ENCODE data around the gene FUNDC2. TPM values are rescaled to one million over a fixed set of nuclear protein-coding genes. Genes with fewer than 3 reads are reported as not detected.

FUNDC2 gene
- total RNA-seq, 1 donor from 2014 or later, result 54.0 TPM

- Histone ChIP-seq H3K27me3 (no peaks in the 10 kb centered on the region), H3K4me3 (no peak overlapping the region), H3K9me3 (no peaks in the 10 kb centered on the region), H3K4me1 (no peaks in the 10 kb centered on the region), H3K36me3 (peaks cover 0 to 5% of the 10 kb centered on the region in 2 donors), H3K27ac (no peak overlapping the region)
- DNase-seq (ENCODE audit: low spot score in 2 of 2), result no peak
- intact Hi-C loops (cut with DNase I), result no loop called here
- TF ChIP-seq CTCF (IDR thresholded peaks at IDR 0.05), result no peak
These were observed 27.6 kb downstream of the FUNDC2 start for GRCh38 chrX:155054255-155054654.

GRCh38 chrX:155055494-155055893 is 28.9 kb downstream of the FUNDC2 start:
- no peak overlapping the region for H3K27ac ChIP-seq
- no peak for DNase-seq (ENCODE audit: low spot score in 2 of 2)
- intact Hi-C loops (cut with DNase I), result no loop called here
- H3K36me3 ChIP-seq, result peaks cover 0 to 5% of the 10 kb centered on the region in 2 donors
- no peak for TF ChIP-seq CTCF (IDR thresholded peaks at IDR 0.05)
- no peaks in the 10 kb centered on the region for H3K27me3 ChIP-seq
- H3K4me1 ChIP-seq, result no peaks in the 10 kb centered on the region
- H3K9me3 ChIP-seq, result no peaks in the 10 kb centered on the region
- H3K4me3 ChIP-seq, result no peak overlapping the region

- no peaks in the 10 kb centered on the region for H3K9me3 ChIP-seq
- no peak for TF ChIP-seq CTCF (IDR thresholded peaks at IDR 0.05)
- no peaks in the 10 kb centered on the region for H3K27me3 ChIP-seq
- no peaks in the 10 kb centered on the region for H3K4me1 ChIP-seq
- intact Hi-C loops (cut with DNase I), result no loop called here
- peak overlapping the region in 1 of 2 donors; percentile 36 for H3K27ac ChIP-seq
- H3K36me3 ChIP-seq, result peaks cover 0 to 10% of the 10 kb centered on the region in 2 donors
- no peak overlapping the region for H3K4me3 ChIP-seq
- no peak for DNase-seq (ENCODE audit: low spot score in 2 of 2)
These were observed 29.8 kb downstream of the FUNDC2 start for GRCh38 chrX:155056471-155056870.

- H3K36me3 ChIP-seq, result peaks cover 0 to 6% of the 10 kb centered on the region in 2 donors
- H3K9me3 ChIP-seq, result no peaks in the 10 kb centered on the region
- peak overlapping the region in 1 of 2 donors; percentile 36 for H3K27ac ChIP-seq
- peak in 1 of 2 donors; percentile 82 for DNase-seq (ENCODE audit: low spot score in 2 of 2)
- no peaks in the 10 kb centered on the region for H3K27me3 ChIP-seq
- H3K4me3 ChIP-seq, result peak overlapping the region; percentile 8 to 18
- H3K4me1 ChIP-seq, result no peaks in the 10 kb centered on the region
- TF ChIP-seq CTCF (IDR thresholded peaks at IDR 0.05), result peak; percentile 38 to 71 (median 67)
- intact Hi-C loops (cut with DNase I), result loop anchor here (1.0 kb wide), 1 partner anchor 76 kb away; no protein-coding TSS in a partner anchor
These were observed 30.5 kb downstream of the FUNDC2 start for GRCh38 chrX:155056877-155057792.

GRCh38 chrX:155061760-155062159 is 35.1 kb downstream of the FUNDC2 start:
- no peaks in the 10 kb centered on the region for H3K9me3 ChIP-seq
- H3K27ac ChIP-seq, result no peak overlapping the region
- no peak for TF ChIP-seq CTCF (IDR thresholded peaks at IDR 0.05)
- no peak overlapping the region for H3K4me3 ChIP-seq
- no peaks in the 10 kb centered on the region for H3K27me3 ChIP-seq
- no peaks in the 10 kb centered on the region for H3K4me1 ChIP-seq
- DNase-seq (ENCODE audit: low spot score in 2 of 2), result no peak
- peaks cover 0 to 5% of the 10 kb centered on the region in 2 donors for H3K36me3 ChIP-seq
- intact Hi-C loops (cut with DNase I), result no loop called here

All from ascending aorta (tissue), 2 donors.